Glutamatergic neuron (in vitro differentiated cells): Measurements from ENCODE around the gene GNAI3. TPM values are rescaled to one million over a fixed set of nuclear protein-coding genes. Genes with fewer than 3 reads are reported as not detected.

Experiments
- DNase-seq: peaks from one replicate; pipeline ENCODE4 v3.0.0; 2022
- H3K27ac Mint-ChIP-seq: one replicate; pipeline ENCODE4 v1.8.0; 2020; ENCODE audit warnings: mild to moderate bottlenecking, mixed read lengths, inconsistent platforms; ENCODE audit not compliant: unreplicated experiment
- H3K27me3 Mint-ChIP-seq: one replicate; pipeline ENCODE4 v1.8.0; 2020; ENCODE audit warnings: mild to moderate bottlenecking, moderate library complexity, mixed read lengths, inconsistent platforms; ENCODE audit not compliant: unreplicated experiment
- H3K36me3 Mint-ChIP-seq: one replicate; pipeline ENCODE4 v1.8.0; 2020; ENCODE audit warnings: mild to moderate bottlenecking, mixed read lengths, inconsistent platforms; ENCODE audit not compliant: unreplicated experiment
- H3K4me1 Mint-ChIP-seq: one replicate; pipeline ENCODE4 v1.8.0; 2020; ENCODE audit warnings: mild to moderate bottlenecking, low read depth, mixed read lengths, inconsistent platforms; ENCODE audit not compliant: unreplicated experiment
- H3K4me3 Mint-ChIP-seq: one replicate; pipeline ENCODE4 v1.8.0; 2020; ENCODE audit warnings: mild to moderate bottlenecking, mixed read lengths, inconsistent platforms; ENCODE audit not compliant: unreplicated experiment
- H3K9me3 Mint-ChIP-seq: one replicate; pipeline ENCODE4 v1.8.0; 2020; ENCODE audit warnings: mild to moderate bottlenecking, moderate library complexity, mixed read lengths, inconsistent platforms; ENCODE audit not compliant: unreplicated experiment
- CTCF ChIP-seq: fragments of 200-600 bp; sonication (generic); IDR thresholded peaks from one replicate; pipeline ENCODE4 v1.5.0; 2021; ENCODE audit not compliant: partially characterized antibody, unreplicated experiment
- total RNA-seq: library from RNA; stranded (reverse); fragmentation: NEBNext Ultra II Directional; extraction: Animal tissue kit (Norgen Biotek cat#: 25700); gene quantifications from one replicate; pipeline ENCODE4 v1.2.1, GENCODE V29; 2021; ENCODE audit not compliant: unreplicated experiment

The GNAI3 gene
- total RNA-seq, 1 donor from 2014 or later, result 13.8 TPM

- Mint-ChIP-seq H3K27ac (no peak overlapping the region), H3K4me1 (peaks cover 4% of the 10 kb centered on the region), H3K27me3 (peaks cover 6% of the 10 kb centered on the region), H3K36me3 (no peaks in the 10 kb centered on the region), H3K4me3 (no peak overlapping the region), H3K9me3 (peaks cover 2% of the 10 kb centered on the region)
- no peak for DNase-seq
- TF ChIP-seq CTCF, result no peak
Measured at GRCh38 chr1:109652402-109652801, 104.0 kb downstream of the GNAI3 start.

GRCh38 chr1:109653306-109653705 is 104.9 kb downstream of the GNAI3 start:
- H3K4me1 Mint-ChIP-seq, result peaks cover 12% of the 10 kb centered on the region
- peaks cover 6% of the 10 kb centered on the region for H3K27me3 Mint-ChIP-seq
- DNase-seq, result no peak
- no peaks in the 10 kb centered on the region for H3K36me3 Mint-ChIP-seq
- TF ChIP-seq CTCF, result no peak
- H3K27ac Mint-ChIP-seq, result no peak overlapping the region
- no peak overlapping the region for H3K4me3 Mint-ChIP-seq
- H3K9me3 Mint-ChIP-seq, result peaks cover 4% of the 10 kb centered on the region

GRCh38 chr1:109654519-109654918 is 106.1 kb downstream of the GNAI3 start:
- H3K27me3 Mint-ChIP-seq, result peaks cover 7% of the 10 kb centered on the region
- peaks cover 3% of the 10 kb centered on the region for H3K36me3 Mint-ChIP-seq
- H3K9me3 Mint-ChIP-seq, result peaks cover 6% of the 10 kb centered on the region
- H3K4me3 Mint-ChIP-seq, result peak overlapping the region; percentile 92
- H3K4me1 Mint-ChIP-seq, result peaks cover 22% of the 10 kb centered on the region
- H3K27ac Mint-ChIP-seq, result no peak overlapping the region
- TF ChIP-seq CTCF, result no peak
- DNase-seq, result no peak

- no peak for TF ChIP-seq CTCF
- peaks cover 6% of the 10 kb centered on the region for H3K27me3 Mint-ChIP-seq
Measured at GRCh38 chr1:109655615-109656519, 107.5 kb downstream of the GNAI3 start, which contains the start of gene GSTM4. TSS of gene GSTM4 (plus strand) at chr1:109656099. CDS start at chr1:109656390, 291 bp downstream.

GRCh38 chr1:109657395-109657794 is 109.0 kb downstream of the GNAI3 start:
- Mint-ChIP-seq H3K27ac (no peak overlapping the region), H3K4me3 (peak overlapping the region; percentile 2), H3K27me3 (peaks cover 5% of the 10 kb centered on the region), H3K36me3 (peaks cover 3% of the 10 kb centered on the region), H3K9me3 (peaks cover 6% of the 10 kb centered on the region), H3K4me1 (peaks cover 33% of the 10 kb centered on the region)
- DNase-seq, result no peak
- TF ChIP-seq CTCF, result no peak

More at GRCh38 chr1:109655615-109656519, 107.5 kb downstream of the GNAI3 start, which contains the start of gene GSTM4:
- DNase-seq, result peak; percentile 84
- peaks cover 3% of the 10 kb centered on the region for H3K36me3 Mint-ChIP-seq
- peaks cover 6% of the 10 kb centered on the region for H3K9me3 Mint-ChIP-seq
- H3K27ac Mint-ChIP-seq, result no peak within 1 kb of the TSS
- peaks cover 33% of the 10 kb centered on the region for H3K4me1 Mint-ChIP-seq
- peak within 1 kb of the TSS; percentile 92 for H3K4me3 Mint-ChIP-seq
